CD1c-positive myeloid dendritic cell (primary cell): ENCODE measurements around the gene ID2.

Experiments
- DNase-seq: peaks from one replicate; pipeline ENCODE4 v3.0.0-alpha.2; 2016; ENCODE audit errors: extremely low spot score

Gene ID2

DNA sequence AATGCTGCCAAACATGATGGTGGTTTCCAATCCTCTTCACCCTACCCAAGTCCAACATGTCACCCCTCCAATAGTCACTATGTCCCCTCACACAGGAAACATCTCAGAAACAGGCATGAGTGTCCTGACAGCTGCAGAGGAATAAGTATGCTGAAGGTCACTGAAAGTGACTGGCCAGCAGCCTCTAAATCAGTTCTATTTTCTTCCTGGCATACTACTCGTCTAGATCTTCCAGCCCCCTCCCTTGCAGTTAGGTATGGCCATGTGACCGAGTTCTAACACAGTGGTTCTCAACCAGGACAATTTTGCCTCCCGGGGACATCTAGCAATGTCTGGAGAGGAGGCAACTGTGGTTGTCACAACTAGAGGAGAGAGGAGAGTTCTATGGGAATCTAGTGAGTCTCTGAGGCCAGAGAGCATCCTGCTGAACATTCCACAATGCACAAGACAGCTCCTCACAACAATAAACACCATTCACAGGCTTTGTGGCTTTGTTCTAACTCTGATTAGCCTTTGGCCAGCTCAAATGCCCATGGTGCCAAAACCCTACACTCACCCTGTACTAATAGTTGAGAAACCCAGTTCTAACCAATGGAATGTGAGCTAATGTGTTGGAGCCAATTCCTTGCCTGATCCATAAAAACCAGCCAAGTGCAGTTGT, 12.6 kb upstream of the ID2 start:
- DNase-seq, result no peak

- DNase-seq, result no peak
Observed at GRCh38 chr2:8670580-8670979, 11.3 kb upstream of the ID2 start.

DNA sequence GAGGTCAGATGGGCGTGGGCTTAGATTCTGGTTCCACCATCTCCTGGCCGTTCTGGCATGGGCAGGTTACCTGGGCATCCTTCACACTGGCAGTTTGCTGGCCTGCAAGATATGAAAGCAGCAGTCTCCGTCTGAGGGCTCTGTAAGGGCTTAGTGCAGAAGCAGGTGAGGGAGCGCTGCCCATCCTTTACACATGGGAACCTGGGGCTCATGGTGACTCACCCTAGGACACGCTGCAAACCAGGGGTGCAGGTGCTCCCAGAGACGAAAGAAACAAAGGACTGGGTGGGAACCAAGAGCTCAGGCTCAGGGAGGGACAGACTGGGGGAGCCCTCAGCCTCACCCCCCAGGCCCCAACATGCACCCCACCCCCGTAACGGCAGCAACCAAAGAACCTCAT, 10.7 kb upstream of the ID2 start:
- no peak for DNase-seq

- no peak for DNase-seq
Observed at GRCh38 chr2:8671802-8672201, 10.1 kb upstream of the ID2 start.

- no peak for DNase-seq
Observed at GRCh38 chr2:8672940-8673339, 8.9 kb upstream of the ID2 start.

- DNase-seq, result no peak
Observed at GRCh38 chr2:8673381-8673780, 8.5 kb upstream of the ID2 start.

DNA sequence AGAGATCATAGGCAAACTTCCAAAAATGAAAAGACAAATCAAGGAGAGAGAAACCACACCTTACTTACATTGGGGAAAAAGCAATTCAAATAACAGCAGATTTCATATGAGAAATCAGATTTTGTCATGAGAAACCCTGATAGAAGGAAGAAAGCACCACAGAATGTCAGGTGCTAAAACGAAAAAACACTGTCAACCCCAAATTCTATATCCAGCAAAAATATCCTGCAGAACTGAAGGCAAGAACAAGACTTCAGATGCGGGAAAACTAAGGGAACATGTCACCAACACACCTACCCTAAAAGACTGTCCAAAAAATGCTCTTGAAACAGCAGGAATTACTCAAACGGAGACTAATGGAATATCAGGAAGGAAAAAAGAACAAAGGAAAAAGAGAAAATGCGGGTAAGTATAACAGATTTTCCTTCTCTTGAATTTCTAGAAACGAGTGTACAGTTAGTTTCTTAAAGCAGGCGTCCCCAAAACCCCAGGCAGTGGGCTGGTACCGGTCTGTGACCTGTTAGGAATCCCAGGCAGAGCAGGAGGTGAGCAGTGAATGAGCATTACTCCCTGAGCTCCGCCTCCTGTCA, 7.3 kb upstream of the ID2 start:
- DNase-seq, result no peak

DNA sequence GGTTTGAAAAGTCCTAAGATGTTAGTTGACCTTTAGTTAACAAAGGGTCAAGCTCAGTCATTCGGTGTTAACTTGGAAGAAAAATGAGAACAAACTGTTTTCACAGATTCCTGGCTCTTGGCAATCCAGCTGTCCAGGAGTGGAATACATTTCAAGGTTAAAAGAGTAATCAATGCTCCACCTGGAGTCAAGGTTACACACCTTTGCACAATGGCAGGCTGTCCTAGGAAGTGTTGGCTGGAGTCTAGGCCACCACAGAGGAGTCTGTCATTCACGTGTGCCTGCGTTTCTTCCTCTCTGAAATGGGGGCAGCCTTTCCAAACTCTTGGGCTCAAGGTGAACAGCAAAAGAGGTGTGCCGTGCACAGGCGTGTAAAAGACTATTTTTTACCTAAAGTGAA, 6.3 kb upstream of the ID2 start:
- DNase-seq, result no peak

GRCh38 chr2:8676191-8676920, 5.5 kb upstream of the ID2 start:
- DNase-seq, result peak; percentile 72

DNA sequence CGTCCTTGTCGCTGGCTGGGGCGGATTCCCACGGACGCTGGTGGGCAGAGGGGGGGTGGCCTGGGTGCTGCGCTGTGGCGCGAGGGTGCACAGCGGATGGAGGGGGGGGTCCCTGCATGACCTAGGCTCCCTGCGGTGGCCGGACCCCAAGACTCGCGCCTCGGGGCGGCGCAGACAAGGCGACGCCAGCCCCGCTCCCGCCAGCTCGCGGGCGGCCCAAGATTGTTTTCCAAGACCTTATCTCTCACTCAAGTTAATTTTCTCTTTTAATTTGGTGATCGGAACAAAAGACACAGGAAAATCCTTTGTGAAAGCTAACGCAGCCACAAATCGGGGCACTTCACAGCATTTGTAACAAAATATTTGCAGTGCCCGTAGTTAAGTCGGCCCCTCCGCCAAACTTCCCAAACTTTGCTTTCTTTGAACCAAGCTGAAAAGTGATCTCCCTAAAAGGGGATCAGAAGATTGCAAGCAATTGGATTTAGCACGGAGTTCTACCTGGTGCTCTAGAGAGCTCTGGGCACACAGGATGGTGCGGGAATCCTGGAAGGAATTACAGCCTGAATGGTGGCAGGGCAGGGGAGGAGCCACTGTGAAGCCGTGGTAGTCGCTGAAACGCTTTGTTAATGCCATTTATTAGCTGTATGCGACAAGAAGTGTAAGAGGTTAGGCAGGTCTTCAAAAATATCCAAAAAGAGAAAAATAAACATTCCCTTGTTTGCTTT, 4.8 kb upstream of the ID2 start:
- no peak for DNase-seq

GRCh38 chr2:8677646-8678592, 3.9 kb upstream of the ID2 start:
- peak; percentile 40 for DNase-seq

GRCh38 chr2:8678731-8679566, 2.9 kb upstream of the ID2 start:
- DNase-seq, result peak; percentile 97

GRCh38 chr2:8679567-8679826, 2.4 kb upstream of the ID2 start:
- no peak for DNase-seq

GRCh38 chr2:8679827-8680731, 1.8 kb upstream of the ID2 start:
- DNase-seq, result peak; percentile 66

GRCh38 chr2:8680822-8681760, 765 bp upstream of the ID2 start:
- DNase-seq, result peak; percentile 98

DNA sequence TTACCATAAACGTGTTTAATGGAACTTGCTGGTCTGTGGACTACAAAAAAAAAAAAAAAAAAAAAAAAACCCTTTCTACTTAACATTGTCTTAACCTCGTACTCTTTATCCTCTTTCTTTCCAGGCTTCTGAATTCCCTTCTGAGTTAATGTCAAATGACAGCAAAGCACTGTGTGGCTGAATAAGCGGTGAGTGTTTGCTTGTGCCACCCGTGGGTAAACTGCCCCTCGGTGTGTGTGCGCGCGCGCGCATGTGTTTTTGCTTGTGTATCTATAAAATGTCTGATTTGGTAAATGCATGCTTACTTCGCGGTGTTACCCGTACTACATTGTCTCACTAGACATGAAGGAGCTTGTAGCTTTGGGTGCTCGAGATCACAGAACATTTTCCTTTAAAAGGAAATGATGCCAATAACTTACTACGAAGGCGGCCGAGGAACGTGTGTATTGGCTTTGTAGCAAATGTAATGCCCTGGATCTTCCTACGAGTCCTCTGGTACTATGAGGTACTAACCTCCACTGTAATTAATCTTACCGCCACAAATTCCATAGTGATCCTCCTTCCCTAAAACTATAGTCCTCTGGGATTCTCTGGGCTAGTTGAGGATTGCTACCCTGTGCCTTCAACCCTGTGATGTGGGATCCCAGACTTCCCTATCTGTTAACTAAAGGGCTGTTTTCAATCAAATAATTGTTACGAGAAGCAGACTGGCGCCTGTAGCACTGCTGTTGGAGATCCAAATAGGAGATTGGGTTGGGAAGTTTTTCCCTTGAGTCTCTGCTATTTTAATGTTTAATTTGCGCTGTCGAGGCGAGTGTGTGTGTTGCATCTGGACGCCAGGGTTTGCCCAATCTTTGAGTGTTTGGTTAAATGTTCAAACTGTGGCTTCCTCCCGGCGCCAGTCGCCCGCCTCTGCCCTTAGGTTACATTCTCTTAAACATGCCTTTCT, 1.1 kb downstream of the ID2 start:
- DNase-seq, result peak; percentile 60

- DNase-seq, result peak; percentile 66
Observed at GRCh38 chr2:8684540-8684877, 2.7 kb downstream of the ID2 start.
